ENCODE data around the gene SETD1A. TPM values are rescaled to one million over a fixed set of nuclear protein-coding genes. Genes with fewer than 3 reads are reported as not detected.

SETD1A gene
- total and polyA plus RNA-seq, 9 of the 15 experiments (the other 6 are each of a cell fraction or from before 2014, with no cell fraction given), result 0.08 to 36.0 (median 4.2) TPM

- peak in 1 of 2 experiments; percentile 91 for TF ChIP-seq AFF1 (IDR thresholded peaks at IDR 0.05; ENCODE audit: low read depth in 1 of 2, partially characterized antibody in 2 of 2)
- TF ChIP-seq OTX1 (CRISPR knock-in tag; IDR thresholded peaks at IDR 0.05), result peak; percentile 36; the same call in 1 of the 2 replicates
- no peak; the same call in 1 of the 2 replicates for TF ChIP-seq EHMT2 (IDR thresholded peaks at IDR 0.05)
- TF ChIP-seq ZNF518B (CRISPR knock-in tag; IDR thresholded peaks at IDR 0.05), result no peak
- no peak for TF ChIP-seq PYGO2 (tag; IDR thresholded peaks at IDR 0.05)
- no peak for TF ChIP-seq ZNF217 (CRISPR knock-in tag; IDR thresholded peaks at IDR 0.05)
- no peak for TF ChIP-seq TAF15 (IDR thresholded peaks at IDR 0.05; ENCODE audit: low read depth, low read length)
- no peak for TF ChIP-seq CUX1 (CRISPR knock-in tag; IDR thresholded peaks at IDR 0.05)
- no peak for TF ChIP-seq POLR3A (IDR thresholded peaks at IDR 0.05; ENCODE audit: borderline replicate concordance, extremely low read depth, insufficient read depth, insufficient read length)
- no peak for TF ChIP-seq BDP1 (IDR thresholded peaks at IDR 0.05; ENCODE audit: insufficient read depth, insufficient read length)
Measured at GRCh38 chr16:31032736-31033708, 75.5 kb downstream of the SETD1A start, which contains the start of gene STX4 (continued).
